GM10266 (cell line): ENCODE data around the gene RTTN.

ENCODE experiments used
- DNase-seq: peaks from one replicate; pipeline ENCODE4 v3.0.0; 2012; ENCODE audit errors: extremely low spot score
- TF ChIP-seq, protein P1 (sequence below): IDR thresholded peaks from 2 replicates; pipeline ENCODE4 v1.5.1; 2012; ENCODE audit warnings: mild to moderate bottlenecking, low read depth; ENCODE audit not compliant: control insufficient read depth, insufficient read depth; ENCODE audit errors: missing control alignments

Gene RTTN

DNA sequence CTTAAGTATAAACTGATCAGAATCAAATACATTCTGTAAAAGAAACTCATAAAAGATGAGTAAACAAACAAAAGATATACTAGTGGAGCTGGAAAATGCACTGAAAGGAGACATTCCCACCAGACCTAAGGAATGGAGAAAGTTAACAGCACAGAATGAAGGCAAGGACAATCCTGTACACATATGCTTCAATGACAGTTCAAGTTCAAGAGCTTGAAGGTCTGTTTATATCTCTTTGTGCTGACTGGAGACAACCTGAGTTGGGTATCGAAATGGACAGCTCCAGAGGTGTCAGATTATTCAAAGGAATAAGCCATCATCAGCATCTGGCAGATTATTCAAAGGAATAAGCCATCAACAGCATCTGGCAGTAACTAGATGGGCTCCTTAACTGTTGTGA, 184.0 kb downstream of the RTTN start:
- TF ChIP-seq, protein P1, sequence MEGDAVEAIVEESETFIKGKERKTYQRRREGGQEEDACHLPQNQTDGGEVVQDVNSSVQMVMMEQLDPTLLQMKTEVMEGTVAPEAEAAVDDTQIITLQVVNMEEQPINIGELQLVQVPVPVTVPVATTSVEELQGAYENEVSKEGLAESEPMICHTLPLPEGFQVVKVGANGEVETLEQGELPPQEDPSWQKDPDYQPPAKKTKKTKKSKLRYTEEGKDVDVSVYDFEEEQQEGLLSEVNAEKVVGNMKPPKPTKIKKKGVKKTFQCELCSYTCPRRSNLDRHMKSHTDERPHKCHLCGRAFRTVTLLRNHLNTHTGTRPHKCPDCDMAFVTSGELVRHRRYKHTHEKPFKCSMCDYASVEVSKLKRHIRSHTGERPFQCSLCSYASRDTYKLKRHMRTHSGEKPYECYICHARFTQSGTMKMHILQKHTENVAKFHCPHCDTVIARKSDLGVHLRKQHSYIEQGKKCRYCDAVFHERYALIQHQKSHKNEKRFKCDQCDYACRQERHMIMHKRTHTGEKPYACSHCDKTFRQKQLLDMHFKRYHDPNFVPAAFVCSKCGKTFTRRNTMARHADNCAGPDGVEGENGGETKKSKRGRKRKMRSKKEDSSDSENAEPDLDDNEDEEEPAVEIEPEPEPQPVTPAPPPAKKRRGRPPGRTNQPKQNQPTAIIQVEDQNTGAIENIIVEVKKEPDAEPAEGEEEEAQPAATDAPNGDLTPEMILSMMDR: no peak
- no peak for DNase-seq

DNA sequence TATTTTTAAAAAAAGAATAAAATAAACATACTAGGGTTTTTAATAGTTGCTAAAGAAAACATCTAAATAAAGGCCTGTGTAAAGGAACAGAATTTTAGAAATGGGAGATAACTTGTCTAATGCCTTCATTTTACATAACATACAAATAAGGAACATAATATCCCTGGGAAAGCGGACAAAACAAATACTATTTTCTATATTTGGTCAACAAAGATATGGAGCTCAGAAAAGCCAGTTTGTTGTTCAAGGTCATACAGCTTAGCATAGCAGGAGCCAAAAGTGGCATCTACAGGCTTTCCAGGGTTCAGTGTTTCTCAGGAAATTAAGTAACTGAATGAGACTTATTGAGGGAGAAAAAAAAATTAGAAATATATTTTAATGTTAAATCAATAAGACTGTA, 184.4 kb downstream of the RTTN start:
- TF ChIP-seq, protein P1: no peak
- no peak for DNase-seq

DNA sequence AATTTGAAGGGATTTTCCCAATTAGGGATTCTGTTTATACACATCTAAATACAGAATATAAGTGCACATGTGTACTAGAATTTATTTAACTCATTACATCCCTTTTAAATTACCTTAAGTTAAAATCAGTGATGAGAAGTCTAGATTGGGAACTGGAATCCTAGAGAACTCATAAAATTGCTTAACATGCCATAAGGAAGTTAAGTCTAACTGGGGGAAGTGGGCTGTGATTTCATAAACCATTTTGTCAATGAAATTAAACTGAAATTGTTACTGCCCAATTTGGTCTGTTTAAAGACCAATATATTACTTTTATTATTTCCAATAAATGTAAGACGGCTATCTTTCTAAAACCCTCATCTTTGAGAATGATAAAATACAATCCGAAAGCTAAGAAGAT, 185.5 kb downstream of the RTTN start:
- DNase-seq: no peak
- TF ChIP-seq, protein P1: no peak

DNA sequence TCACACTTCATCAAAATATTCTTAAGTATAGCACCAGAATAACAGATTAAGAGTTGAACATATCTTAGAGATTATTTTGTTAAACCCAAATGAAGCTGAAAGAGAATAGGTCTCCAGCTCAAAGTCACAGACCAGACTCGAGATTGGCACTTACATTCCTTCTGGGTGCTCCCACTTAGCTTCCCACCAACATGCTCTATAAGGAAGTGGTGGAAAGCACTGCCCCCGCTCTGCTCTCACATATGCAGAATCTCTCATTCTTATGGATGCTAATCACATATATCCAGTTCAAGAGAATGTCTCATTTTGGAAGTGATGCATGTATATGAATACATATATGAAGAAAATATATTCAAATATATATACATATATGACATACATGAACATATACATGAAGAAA, 186.4 kb downstream of the RTTN start:
- no peak for DNase-seq
- TF ChIP-seq, protein P1: no peak

DNA sequence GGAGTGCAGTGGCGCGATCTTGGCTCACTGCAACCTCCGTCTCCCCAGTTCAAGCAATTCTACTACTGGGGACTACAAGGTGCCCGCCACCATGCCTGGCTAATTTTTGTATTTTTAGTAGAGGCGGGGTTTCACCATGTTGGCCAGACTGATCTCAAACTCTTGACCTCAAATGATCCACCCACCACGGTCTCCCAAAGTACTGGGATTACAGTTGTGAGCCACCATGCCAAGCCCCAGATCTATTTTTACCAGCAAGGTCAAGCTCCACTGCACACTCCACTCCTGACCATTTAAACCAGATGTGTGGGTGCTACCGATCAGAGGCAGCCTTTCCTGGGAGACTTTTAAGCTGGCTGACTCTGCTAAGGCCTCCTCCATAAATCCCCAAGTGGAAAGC, 190.4 kb downstream of the RTTN start:
- TF ChIP-seq, protein P1: no peak
- DNase-seq: no peak

DNA sequence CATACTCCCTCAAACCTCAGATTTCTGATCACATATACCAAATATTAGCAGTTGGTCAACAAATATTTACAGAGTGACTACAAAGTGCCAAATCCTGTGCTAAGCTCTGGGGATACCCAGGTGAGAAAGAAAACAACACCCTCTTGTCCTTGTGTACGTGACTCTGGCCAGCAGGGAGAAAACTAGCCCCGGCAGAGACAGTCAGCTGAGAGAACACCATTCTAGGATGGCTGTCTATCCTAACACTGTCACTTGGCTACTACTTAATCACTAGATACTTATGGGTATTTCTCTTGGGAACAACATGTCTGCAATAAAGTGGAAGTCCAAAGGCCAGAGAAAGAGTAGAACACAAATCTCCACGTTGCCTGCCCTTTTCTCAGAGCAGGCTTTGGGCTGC, 199.9 kb downstream of the RTTN start:
- no peak for DNase-seq
- TF ChIP-seq, protein P1: no peak

DNA sequence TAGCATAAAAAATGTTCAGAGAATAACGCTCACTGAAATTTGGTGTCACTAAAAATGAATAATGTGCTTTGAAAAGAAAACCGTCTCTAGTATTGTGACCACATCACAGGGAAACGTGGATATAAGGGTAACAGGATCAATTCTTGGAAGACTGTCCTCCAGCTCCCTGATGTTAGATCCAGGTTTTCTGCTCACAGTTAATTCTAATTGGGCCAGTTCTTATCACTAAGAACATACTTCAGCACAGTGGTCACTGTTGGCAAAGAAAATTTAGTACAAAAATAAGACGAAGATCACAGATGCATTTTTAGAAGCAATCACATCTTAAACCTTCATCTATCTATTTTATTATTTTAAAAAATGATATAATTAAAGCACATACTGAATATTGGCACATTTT, 200.8 kb downstream of the RTTN start:
- TF ChIP-seq, protein P1: no peak
- DNase-seq: no peak
